Measurements from ENCODE around the gene MTSS2.

Gene MTSS2

DNA sequence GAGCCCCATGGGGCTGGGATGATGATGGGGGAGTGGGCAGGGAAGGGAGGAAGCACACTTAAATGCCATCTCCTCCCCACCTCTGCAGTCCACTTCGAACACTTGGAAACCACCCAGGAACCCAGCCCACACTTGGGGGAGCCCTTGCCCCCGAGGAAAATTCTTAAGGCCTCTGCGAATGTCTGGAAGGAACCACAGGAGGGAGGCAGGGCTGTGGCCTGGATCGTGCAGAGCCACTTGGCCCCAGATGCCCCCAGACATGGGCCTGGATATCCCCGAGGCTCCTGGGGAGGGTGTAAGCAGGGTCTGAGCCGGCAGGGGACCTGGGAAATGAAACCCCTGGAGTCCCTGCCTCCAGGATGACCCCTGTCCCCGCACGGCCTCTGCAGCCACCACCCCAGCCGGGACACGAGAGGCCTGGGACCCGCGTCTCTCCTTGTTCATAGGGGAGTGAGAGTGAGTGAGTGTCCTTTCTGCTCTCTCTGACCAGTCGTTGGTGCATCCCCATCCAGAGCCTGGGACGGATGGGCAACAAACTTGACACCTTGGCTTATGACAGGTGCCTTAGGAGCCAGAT, 11.8 kb upstream of the MTSS2 start:
- no peak for DNase-seq

DNA sequence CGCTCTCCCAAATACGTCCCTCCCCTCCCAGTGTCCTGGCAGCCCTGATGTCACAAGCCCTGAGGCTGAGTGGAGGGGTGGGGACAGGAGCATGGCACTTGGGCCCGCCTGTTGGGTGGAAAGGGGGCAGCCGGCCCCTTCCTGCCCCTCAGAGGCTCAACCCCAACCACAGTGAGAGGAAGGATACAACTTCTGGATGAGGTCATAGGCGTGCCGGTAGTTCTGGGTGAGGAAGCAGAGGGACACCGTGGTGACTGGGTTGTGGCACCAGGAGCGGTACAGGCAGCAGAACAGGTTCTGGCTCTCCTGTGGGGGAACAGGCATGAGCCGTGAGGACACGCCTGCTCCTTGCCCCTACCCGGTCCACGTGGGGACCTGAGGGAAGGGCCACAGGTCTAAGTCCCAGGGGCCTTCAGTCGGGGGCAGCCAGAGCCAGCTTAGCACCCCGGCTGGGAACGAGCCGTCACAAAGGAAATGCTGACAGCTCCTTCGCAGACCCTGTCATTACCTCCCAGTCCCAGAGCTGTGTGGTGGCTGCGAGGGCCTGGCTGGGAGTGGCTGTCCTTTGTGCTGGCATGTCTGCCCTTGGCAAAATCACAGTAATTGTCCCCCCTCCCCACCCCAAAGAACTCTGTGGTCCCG, 11.2 kb upstream of the MTSS2 start:
- DNase-seq = no peak

GRCh38 chr16:70696355-70696754, 10.5 kb upstream of the MTSS2 start:
- DNase-seq = no peak

- no peak for DNase-seq
Observed at GRCh38 chr16:70695331-70696070, 9.6 kb upstream of the MTSS2 start.

DNA sequence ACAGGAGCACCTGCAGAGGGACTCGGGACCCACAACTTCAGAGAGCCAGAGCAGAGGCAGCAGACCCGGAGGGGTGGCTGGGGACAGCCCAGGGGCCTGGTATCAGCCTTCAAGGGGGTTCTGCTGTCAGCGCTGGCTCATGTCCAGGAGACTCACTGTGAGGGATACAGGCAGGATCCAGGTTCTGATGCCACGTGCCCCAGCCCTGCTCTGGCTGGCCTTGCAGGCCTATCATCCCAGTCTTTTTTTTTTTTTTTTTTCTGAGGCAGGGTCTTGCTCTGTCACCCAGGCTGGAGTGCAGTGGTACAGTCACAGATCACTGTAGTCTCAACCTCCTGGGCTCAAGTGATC, 9.0 kb upstream of the MTSS2 start:
- DNase-seq = no peak

DNA sequence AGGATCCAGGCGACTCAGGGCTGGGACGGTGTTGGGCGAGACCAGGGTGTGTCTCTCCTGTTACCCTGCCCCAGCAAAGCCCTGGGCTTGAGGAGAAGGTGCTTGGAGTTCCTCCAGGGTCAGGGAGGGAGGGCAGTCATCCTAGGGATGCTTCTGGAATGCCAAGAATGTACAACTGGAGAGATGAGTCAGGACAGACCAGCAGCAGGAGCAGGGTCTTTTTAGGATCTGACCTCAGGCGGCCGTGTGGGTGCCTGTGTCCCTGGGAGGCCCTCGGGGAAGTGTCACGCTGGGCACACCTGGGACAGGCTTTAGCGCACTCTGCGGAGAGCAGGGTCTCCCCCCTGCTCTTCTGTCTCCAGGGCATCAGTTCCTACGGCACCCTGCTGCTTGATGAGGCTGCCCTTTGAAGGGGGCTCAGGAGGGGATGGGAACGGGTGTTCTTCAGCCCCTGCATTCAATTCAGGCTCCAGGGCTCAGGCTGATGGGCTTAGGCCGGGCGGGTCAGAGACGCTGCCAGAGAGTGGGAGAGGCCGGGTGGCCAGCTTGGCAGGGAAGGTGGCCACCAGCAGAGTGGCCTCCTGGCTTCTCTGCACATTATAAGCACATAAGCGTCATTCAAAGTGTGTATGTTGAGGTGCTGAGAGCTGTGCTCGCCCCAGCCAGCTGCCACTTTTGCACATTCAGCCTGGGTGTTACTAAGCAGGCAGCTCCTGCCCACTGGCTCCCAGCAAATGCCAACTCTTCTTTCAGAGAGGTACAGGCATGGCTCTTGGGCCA, 8.4 kb upstream of the MTSS2 start:
- no peak for DNase-seq

DNA sequence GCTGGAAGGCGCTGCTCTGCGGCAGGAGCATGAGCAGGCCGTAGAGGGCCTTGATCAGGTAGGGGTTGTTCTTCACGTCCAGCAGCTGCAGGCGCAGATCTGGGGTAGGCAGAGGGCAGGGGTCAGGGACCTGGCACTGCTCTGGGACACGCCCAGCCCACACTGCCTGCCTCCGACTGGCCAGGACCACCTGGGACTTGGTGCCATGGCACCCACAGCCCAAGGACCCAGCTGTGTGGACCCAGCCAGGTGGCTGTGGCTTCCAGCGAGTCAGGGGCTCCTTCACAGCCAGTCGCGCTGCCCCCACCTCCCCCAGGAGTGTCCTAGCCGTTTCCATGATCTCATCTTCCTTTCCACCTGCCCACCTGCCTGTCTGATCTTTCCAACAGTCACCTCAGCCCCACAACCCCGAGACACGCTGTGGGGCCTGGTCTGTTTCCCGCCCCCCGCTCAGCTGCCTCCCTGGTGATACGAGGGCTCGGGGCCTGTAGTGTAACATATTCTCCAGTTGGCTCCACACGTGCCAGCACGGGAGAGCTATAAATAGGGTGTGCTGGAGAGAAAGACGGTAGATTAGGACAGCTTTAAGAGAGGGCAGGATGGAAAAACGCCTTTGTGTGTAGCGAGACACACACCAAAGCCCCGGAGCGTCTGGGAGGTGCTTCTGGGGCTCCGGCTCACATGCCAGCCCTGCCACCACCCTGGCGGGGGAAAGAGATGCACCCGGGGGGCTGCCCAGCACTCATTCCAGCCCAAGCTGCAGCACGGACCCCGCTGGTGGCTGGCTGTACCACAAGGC, 7.2 kb upstream of the MTSS2 start:
- no peak for DNase-seq

DNA sequence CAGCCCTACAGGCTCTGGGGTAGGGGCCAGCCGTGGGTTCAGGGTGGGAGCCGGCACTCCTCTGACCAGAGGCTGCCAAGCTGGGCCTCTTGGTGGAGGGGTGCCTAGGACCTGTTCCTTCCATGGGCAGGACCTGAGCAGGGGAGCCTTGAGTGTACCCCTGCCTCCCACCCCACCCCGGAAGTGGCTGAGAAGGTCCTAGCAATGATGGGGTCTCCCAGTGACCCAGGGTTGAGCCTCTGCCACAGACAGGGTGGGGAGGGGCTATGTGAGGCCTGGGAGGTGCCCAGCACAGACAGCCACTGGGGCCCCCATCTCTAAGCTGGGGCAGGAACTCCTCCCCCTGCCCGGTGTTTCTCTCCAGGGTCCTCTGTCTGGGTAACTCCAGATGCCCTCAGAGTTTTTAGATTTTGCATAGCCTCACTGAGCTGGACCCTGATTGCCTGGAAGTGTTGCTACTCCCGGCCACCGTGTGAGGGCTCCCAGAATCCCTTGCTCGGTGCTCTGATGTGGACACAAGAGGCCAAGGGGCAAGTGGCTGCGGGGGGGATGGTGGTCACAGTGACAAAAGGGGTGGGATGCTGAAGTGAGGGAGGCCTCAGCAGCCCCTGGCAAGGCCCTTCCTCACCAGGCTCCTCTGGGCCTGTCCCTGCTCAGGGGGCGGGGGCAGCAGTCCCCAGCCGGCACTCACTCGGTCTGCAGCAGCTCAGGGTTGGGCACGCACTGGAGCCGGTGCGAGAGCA, 6.4 kb upstream of the MTSS2 start:
- no peak for DNase-seq

- DNase-seq = no peak
Observed at GRCh38 chr16:70691223-70692129, 5.6 kb upstream of the MTSS2 start.

- no peak for DNase-seq
Observed at GRCh38 chr16:70689970-70690891, 4.4 kb upstream of the MTSS2 start.

DNA sequence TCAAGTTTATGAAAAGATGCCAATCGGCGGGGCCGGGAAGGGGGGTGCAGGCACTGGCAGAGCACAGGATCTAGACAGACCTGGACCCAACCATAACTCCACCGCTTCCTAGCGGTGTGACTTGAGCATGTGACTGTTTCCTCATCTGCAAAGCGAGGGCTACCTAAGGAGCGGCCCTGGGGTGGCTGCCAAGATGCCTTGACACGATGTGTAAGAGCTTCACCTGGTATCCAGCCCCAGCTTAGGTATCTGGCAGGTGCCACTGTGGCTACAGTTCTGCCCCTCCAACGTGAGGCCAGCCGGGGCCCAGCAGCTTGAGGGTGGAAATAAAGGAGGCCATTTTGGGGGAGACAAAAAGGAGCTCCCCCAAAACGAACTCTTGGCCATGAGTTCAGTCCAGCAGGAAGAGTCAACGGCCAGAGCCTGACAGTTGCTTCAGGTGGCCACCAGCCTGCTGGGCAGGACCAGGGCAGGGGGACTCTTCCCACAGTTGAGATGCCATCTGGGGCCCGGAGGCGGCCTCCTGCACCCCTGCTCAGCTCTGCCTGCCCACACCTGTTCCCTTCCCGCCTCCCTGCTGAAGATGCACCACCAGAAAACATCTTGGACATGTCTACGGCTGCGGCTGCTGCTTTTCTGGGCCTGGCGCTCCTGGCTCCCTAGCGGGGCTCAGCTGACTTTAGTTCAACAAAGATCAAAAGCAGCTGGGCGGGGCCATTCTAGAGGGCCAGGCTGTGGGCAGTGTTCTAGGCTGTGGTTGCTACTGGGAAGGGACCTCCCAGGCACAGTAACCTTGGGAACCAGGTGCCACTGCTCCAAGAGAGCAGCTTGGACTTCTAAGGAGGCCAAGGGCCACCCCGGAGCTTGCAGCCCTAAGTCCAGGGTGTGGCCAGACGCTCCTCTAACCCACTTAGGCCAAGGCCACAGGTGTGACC, 3.4 kb upstream of the MTSS2 start:
- no peak for DNase-seq

DNA sequence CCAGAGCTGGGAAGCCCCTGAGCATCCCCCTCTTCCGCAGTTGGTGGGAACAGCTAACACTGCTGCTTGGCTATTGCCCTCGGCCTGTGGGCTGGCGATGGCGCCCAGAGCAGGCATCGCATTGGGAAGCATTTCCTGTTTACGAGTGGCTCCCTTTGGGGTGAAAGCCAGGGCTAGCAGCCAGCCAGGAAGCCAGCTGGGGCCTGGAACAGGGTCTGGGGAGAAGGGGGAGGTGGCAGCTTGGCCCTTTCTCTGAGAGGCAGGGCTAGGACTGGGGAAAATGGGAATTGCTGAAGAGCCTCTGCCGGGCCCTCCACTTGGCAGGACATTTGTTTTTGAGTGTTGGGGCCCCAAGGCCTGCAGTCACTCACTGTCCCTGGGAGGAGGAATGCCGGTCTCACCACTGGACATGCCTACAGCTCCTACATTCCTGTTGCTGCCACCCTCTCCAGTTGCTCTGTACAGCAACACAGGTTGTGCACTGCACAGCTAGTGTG, 2.4 kb upstream of the MTSS2 start:
- no peak for DNase-seq

DNA sequence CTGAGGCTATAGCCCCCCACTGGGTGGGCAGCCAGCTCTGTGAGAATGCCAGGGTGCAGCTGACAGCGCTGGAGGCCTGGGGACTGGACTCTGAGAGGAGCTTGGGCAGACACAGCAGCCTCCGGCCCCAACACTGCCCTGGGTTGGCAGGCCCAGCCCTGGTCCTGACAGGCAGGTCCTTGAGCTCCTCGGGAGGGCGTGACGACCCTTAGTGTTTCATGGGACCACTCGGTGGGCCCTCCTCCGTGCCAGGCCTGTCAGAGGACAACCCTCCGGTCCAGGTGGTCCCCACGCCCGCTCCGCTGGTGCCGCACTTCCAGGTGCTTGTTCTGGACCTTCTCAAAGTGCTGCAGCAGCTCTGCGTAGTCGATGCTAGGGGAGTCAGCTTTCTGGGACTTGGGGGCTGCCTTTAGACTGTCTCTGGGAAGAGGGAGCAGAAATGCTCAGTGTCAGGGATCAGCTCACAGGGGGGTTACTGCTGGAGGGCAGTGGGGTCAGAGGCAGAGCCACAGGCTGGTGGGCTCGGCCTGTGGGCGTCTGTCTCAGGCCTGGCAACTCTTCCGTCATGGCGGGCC, 1.9 kb upstream of the MTSS2 start:
- DNase-seq = no peak

DNA sequence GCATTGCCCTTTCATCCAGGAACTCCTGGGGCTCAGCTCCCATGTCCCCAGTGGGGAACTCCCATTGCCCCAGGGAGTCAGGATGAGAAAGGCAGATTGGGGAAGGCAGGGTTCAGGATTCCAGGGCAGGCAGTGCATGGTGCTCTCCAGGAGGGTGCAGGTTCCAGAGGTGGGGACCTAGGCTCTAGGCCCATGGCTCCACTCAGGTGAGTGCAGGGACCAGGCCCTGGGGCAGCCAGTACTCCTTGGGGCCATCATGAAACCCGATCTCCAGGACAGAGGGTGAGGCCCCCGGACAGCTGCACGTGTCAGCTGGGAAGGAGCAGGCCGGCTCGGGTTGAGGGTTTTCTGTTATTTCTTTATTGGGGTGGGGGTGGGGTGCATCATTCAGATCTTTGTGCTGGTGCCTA, 1.3 kb upstream of the MTSS2 start:
- DNase-seq = no peak

DNA sequence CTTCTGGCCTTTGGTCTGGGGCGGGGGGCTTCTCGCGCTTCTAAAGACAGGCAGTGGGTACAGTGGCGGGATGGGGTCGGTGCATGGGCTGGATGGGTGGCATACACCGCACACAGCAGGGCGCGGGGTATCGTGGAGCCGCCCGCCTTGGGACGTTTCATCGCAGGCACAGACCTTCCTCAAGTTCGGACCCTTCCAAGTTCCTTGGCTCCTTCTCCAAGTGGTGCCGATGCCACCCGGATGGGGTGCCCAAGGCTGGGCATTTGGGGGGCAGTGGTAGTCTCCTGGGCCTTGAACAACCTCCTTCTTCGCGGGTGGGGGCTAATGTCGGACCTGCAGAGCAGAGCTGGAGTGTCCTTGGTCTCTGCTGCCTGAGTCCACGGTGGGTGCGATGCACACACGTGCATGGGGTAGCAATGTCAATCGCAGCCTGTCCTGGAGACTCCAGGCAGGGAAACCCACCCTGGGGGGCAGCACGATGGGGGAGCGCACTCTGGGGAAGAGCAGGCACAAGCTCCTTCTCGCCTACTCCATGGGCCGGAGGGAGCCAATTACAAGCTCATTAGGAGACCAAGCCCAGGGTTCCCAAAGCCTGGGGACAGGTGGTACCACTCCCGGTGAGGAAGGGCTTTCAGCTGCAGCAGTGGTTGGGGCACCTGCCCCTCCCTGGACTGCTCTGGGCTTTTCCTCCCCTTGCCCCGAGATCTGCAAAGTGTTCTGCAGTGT, 686 bp upstream of the MTSS2 start:
- no peak for DNase-seq

- no peak for DNase-seq
Observed at GRCh38 chr16:70685061-70685937, 554 bp downstream of the MTSS2 start.

Data from SIG-M5 (cell line).